ENCODE results near the gene TRAF2.

The TRAF2 gene

GRCh38 chr9:136950656-136951276 lies 64.5 kb downstream of the TRAF2 start:
- H3K27ac ChIP-seq (ENCODE audit: low read depth, low read length) = peak overlapping the region; percentile 36
- H3K27me3 ChIP-seq (ENCODE audit: control insufficient read depth in 1 of 2, insufficient read depth in 2 of 2, low read length in 2 of 2) = no peaks in the 10 kb centered on the region
- peak overlapping the region; percentile 73 to 94 for H3K9ac ChIP-seq (ENCODE audit: low read depth in 1 of 2, low read length in 2 of 2)
- H3K4me1 ChIP-seq (ENCODE audit: control insufficient read depth in 1 of 2, insufficient read depth in 2 of 2, low read length in 2 of 2) = peaks cover 13 to 14% of the 10 kb centered on the region in 2 donors
- no peaks in the 10 kb centered on the region for H3K36me3 ChIP-seq (ENCODE audit: control insufficient read depth in 1 of 2, insufficient read depth in 2 of 2, low read length in 2 of 2)
- H3K4me3 ChIP-seq (ENCODE audit: low read depth in 1 of 2, low read length in 2 of 2) = peak overlapping the region; percentile 67 to 73
- no peaks in the 10 kb centered on the region for H3K9me3 ChIP-seq (ENCODE audit: control insufficient read depth in 1 of 2, low read length in 2 of 2)

- H3K4me3 ChIP-seq (ENCODE audit: low read depth in 1 of 2, low read length in 2 of 2) = no peak within 1 kb of the TSS
- H3K27me3 ChIP-seq (ENCODE audit: control insufficient read depth in 1 of 2, insufficient read depth in 2 of 2, low read length in 2 of 2) = no peaks in the 10 kb centered on the region
- H3K36me3 ChIP-seq (ENCODE audit: control insufficient read depth in 1 of 2, insufficient read depth in 2 of 2, low read length in 2 of 2) = no peaks in the 10 kb centered on the region
- no peak within 1 kb of the TSS for H3K9ac ChIP-seq (ENCODE audit: low read depth in 1 of 2, low read length in 2 of 2)
- no peak within 1 kb of the TSS for H3K27ac ChIP-seq (ENCODE audit: low read depth, low read length)
- H3K4me1 ChIP-seq (ENCODE audit: control insufficient read depth in 1 of 2, insufficient read depth in 2 of 2, low read length in 2 of 2) = peaks cover 13 to 14% of the 10 kb centered on the region in 2 donors
- H3K9me3 ChIP-seq (ENCODE audit: control insufficient read depth in 1 of 2, low read length in 2 of 2) = no peaks in the 10 kb centered on the region
These were observed 65.4 kb downstream of the TRAF2 start, which contains the start of gene LCN12 for GRCh38 chr9:136951541-136952320. Gene LCN12 (plus strand): TSS chr9:136952273. CDS start chr9:136952328, 55 bp downstream.

GRCh38 chr9:136952321-136952850 lies 66.1 kb downstream of the TRAF2 start:
- Histone ChIP-seq H3K36me3 (ENCODE audit: control insufficient read depth in 1 of 2, insufficient read depth in 2 of 2, low read length in 2 of 2) (no peaks in the 10 kb centered on the region), H3K4me3 (ENCODE audit: low read depth in 1 of 2, low read length in 2 of 2) (no peak overlapping the region), H3K27me3 (ENCODE audit: control insufficient read depth in 1 of 2, insufficient read depth in 2 of 2, low read length in 2 of 2) (no peaks in the 10 kb centered on the region), H3K9me3 (ENCODE audit: control insufficient read depth in 1 of 2, low read length in 2 of 2) (no peaks in the 10 kb centered on the region), H3K27ac (ENCODE audit: low read depth, low read length) (no peak overlapping the region), H3K4me1 (ENCODE audit: control insufficient read depth in 1 of 2, insufficient read depth in 2 of 2, low read length in 2 of 2) (peaks cover 13 to 14% of the 10 kb centered on the region in 2 donors), H3K9ac (ENCODE audit: low read depth in 1 of 2, low read length in 2 of 2) (no peak overlapping the region)

- H3K9me3 ChIP-seq (ENCODE audit: control insufficient read depth in 1 of 2, low read length in 2 of 2) = no peaks in the 10 kb centered on the region
- peaks cover 8 to 9% of the 10 kb centered on the region in 2 donors for H3K4me1 ChIP-seq (ENCODE audit: control insufficient read depth in 1 of 2, insufficient read depth in 2 of 2, low read length in 2 of 2)
- H3K9ac ChIP-seq (ENCODE audit: low read depth in 1 of 2, low read length in 2 of 2) = no peak overlapping the region
These were observed 66.8 kb downstream of the TRAF2 start for GRCh38 chr9:136952876-136953770.

GRCh38 chr9:136953771-136954269 lies 67.5 kb downstream of the TRAF2 start:
- H3K9ac ChIP-seq (ENCODE audit: low read depth in 1 of 2, low read length in 2 of 2) = no peak overlapping the region
- no peaks in the 10 kb centered on the region for H3K9me3 ChIP-seq (ENCODE audit: control insufficient read depth in 1 of 2, low read length in 2 of 2)
- no peak overlapping the region for H3K27ac ChIP-seq (ENCODE audit: low read depth, low read length)
- peaks cover 6 to 8% of the 10 kb centered on the region in 2 donors for H3K4me1 ChIP-seq (ENCODE audit: control insufficient read depth in 1 of 2, insufficient read depth in 2 of 2, low read length in 2 of 2)
- no peaks in the 10 kb centered on the region for H3K36me3 ChIP-seq (ENCODE audit: control insufficient read depth in 1 of 2, insufficient read depth in 2 of 2, low read length in 2 of 2)
- no peaks in the 10 kb centered on the region for H3K27me3 ChIP-seq (ENCODE audit: control insufficient read depth in 1 of 2, insufficient read depth in 2 of 2, low read length in 2 of 2)
- no peak overlapping the region for H3K4me3 ChIP-seq (ENCODE audit: low read depth in 1 of 2, low read length in 2 of 2)

More at GRCh38 chr9:136952876-136953770, 66.8 kb downstream of the TRAF2 start:
- Histone ChIP-seq H3K4me3 (ENCODE audit: low read depth in 1 of 2, low read length in 2 of 2) (no peak overlapping the region), H3K36me3 (ENCODE audit: control insufficient read depth in 1 of 2, insufficient read depth in 2 of 2, low read length in 2 of 2) (no peaks in the 10 kb centered on the region), H3K27ac (ENCODE audit: low read depth, low read length) (no peak overlapping the region), H3K27me3 (ENCODE audit: control insufficient read depth in 1 of 2, insufficient read depth in 2 of 2, low read length in 2 of 2) (no peaks in the 10 kb centered on the region)

- H3K36me3 ChIP-seq (ENCODE audit: control insufficient read depth in 1 of 2, insufficient read depth in 2 of 2, low read length in 2 of 2) = no peaks in the 10 kb centered on the region
- no peaks in the 10 kb centered on the region for H3K9me3 ChIP-seq (ENCODE audit: control insufficient read depth in 1 of 2, low read length in 2 of 2)
- no peak overlapping the region for H3K9ac ChIP-seq (ENCODE audit: low read depth in 1 of 2, low read length in 2 of 2)
- H3K27me3 ChIP-seq (ENCODE audit: control insufficient read depth in 1 of 2, insufficient read depth in 2 of 2, low read length in 2 of 2) = no peaks in the 10 kb centered on the region
- H3K4me1 ChIP-seq (ENCODE audit: control insufficient read depth in 1 of 2, insufficient read depth in 2 of 2, low read length in 2 of 2) = peaks cover 4 to 8% of the 10 kb centered on the region in 2 donors
- H3K4me3 ChIP-seq (ENCODE audit: low read depth in 1 of 2, low read length in 2 of 2) = no peak overlapping the region
- H3K27ac ChIP-seq (ENCODE audit: low read depth, low read length) = no peak overlapping the region
These were observed 68.2 kb downstream of the TRAF2 start for GRCh38 chr9:136954270-136955083.

GRCh38 chr9:136955202-136955942 lies 69.1 kb downstream of the TRAF2 start:
- Histone ChIP-seq H3K4me3 (ENCODE audit: low read depth in 1 of 2, low read length in 2 of 2) (no peak overlapping the region), H3K9me3 (ENCODE audit: control insufficient read depth in 1 of 2, low read length in 2 of 2) (no peaks in the 10 kb centered on the region)

GRCh38 chr9:136955943-136956335 lies 69.6 kb downstream of the TRAF2 start:
- Histone ChIP-seq H3K9ac (ENCODE audit: low read depth in 1 of 2, low read length in 2 of 2) (no peak overlapping the region), H3K27me3 (ENCODE audit: control insufficient read depth in 1 of 2, insufficient read depth in 2 of 2, low read length in 2 of 2) (no peaks in the 10 kb centered on the region), H3K9me3 (ENCODE audit: control insufficient read depth in 1 of 2, low read length in 2 of 2) (no peaks in the 10 kb centered on the region), H3K27ac (ENCODE audit: low read depth, low read length) (no peak overlapping the region), H3K4me1 (ENCODE audit: control insufficient read depth in 1 of 2, insufficient read depth in 2 of 2, low read length in 2 of 2) (peaks cover 0 to 1% of the 10 kb centered on the region in 2 donors), H3K4me3 (ENCODE audit: low read depth in 1 of 2, low read length in 2 of 2) (no peak overlapping the region), H3K36me3 (ENCODE audit: control insufficient read depth in 1 of 2, insufficient read depth in 2 of 2, low read length in 2 of 2) (no peaks in the 10 kb centered on the region)

More at GRCh38 chr9:136955202-136955942, 69.1 kb downstream of the TRAF2 start:
- H3K27ac ChIP-seq (ENCODE audit: low read depth, low read length) = no peak overlapping the region
- H3K4me1 ChIP-seq (ENCODE audit: control insufficient read depth in 1 of 2, insufficient read depth in 2 of 2, low read length in 2 of 2) = peaks cover 4 to 7% of the 10 kb centered on the region in 2 donors
- H3K27me3 ChIP-seq (ENCODE audit: control insufficient read depth in 1 of 2, insufficient read depth in 2 of 2, low read length in 2 of 2) = no peaks in the 10 kb centered on the region
- no peak overlapping the region for H3K9ac ChIP-seq (ENCODE audit: low read depth in 1 of 2, low read length in 2 of 2)
- H3K36me3 ChIP-seq (ENCODE audit: control insufficient read depth in 1 of 2, insufficient read depth in 2 of 2, low read length in 2 of 2) = no peaks in the 10 kb centered on the region

Data from duodenal mucosa (tissue), 2 donors.